HepG2 (cell line): ENCODE results near the gene ATP8B2. TPM values are rescaled to one million over a fixed set of nuclear protein-coding genes. Genes with fewer than 3 reads are reported as not detected.
A peak's percentile ranks its signal among the peaks of the same experiment; 100 is the strongest.

ENCODE experiments used
- IRF2 ChIP-seq: IDR thresholded peaks from 2 replicates; pipeline ENCODE4 v1.6.1; 2018; ENCODE audit warnings: missing genetic modification reagents, missing compliant biosample characterization
- JARID2 ChIP-seq: sonication (generic); formaldehyde crosslinking; IDR thresholded peaks from 2 replicates; pipeline ENCODE4 v1.8.1; 2023; ENCODE audit warnings: missing genetic modification reagents, inconsistent platforms; ENCODE audit not compliant: insufficient replicate concordance
- NFIC ChIP-seq: IDR thresholded peaks from 2 replicates; pipeline ENCODE4 v1.6.1; 2012; ENCODE audit warnings: mild to moderate bottlenecking, low read length, inconsistent platforms
- RFXANK ChIP-seq: IDR thresholded peaks from 2 replicates; pipeline ENCODE4 v1.6.1; 2016
- SAP130 ChIP-seq: IDR thresholded peaks from 2 replicates; pipeline ENCODE4 v1.6.1; 2016; ENCODE audit warnings: low read depth
- SMAD1 ChIP-seq: sonication (generic); formaldehyde crosslinking; IDR thresholded peaks from 2 replicates; pipeline ENCODE4 v1.4.0; 2020; ENCODE audit warnings: missing genetic modification reagents, low read depth, mild to moderate bottlenecking, borderline replicate concordance
- SMC3 ChIP-seq: IDR thresholded peaks from 2 replicates; pipeline ENCODE4 v1.6.1; 2011; ENCODE audit warnings: low read length, improper control_type of control experiment
- TBP ChIP-seq: sonication (generic); formaldehyde crosslinking; IDR thresholded peaks from 2 replicates; pipeline ENCODE4 v1.5.0; 2020; ENCODE audit warnings: missing genetic modification reagents
- TBX3 ChIP-seq: fragments of 450-650 bp; IDR thresholded peaks from 2 replicates; pipeline ENCODE4 v1.6.1; 2017; ENCODE audit warnings: antibody characterized with exemption, mild to moderate bottlenecking, inconsistent platforms, borderline replicate concordance
- ZFY ChIP-seq: sonication (generic); formaldehyde crosslinking; IDR thresholded peaks from 2 replicates; pipeline ENCODE4 v1.4.0; 2020; ENCODE audit warnings: missing genetic modification reagents
- ZMAT3 ChIP-seq: sonication (generic); formaldehyde crosslinking; conservative IDR thresholded peaks from 2 replicates; pipeline ENCODE4 v1.7.0; 2021; ENCODE audit warnings: missing genetic modification reagents
- ZNF30 ChIP-seq: sonication (generic); formaldehyde crosslinking; IDR thresholded peaks from 2 replicates; pipeline ENCODE4 v1.5.0; 2020; ENCODE audit warnings: mild to moderate bottlenecking, missing genetic modification reagents
- ZNF510 ChIP-seq: sonication (generic); formaldehyde crosslinking; IDR thresholded peaks from 2 replicates; pipeline ENCODE4 v1.4.0; 2020; ENCODE audit warnings: low read depth, mild to moderate bottlenecking, missing genetic modification reagents
- ZNF670 ChIP-seq: sonication (generic); formaldehyde crosslinking; IDR thresholded peaks from 2 replicates; pipeline ENCODE4 v1.8.0; 2022; ENCODE audit warnings: mild to moderate bottlenecking, missing genetic modification reagents, borderline replicate concordance
- ZNF720 ChIP-seq: sonication (generic); formaldehyde crosslinking; IDR thresholded peaks from 2 replicates; pipeline ENCODE4 v1.4.0; 2020; ENCODE audit warnings: missing genetic modification reagents
- polyA plus RNA-seq, 8 experiments: library from polyadenylated mRNA; depleted of rRNA in 3 of 8; stranded (reverse) in 7 of 8; unstranded in 1 of 8; fragments of >200 nt; fragmentation: Illumina TruSeq in 4 of 8; extraction: Trizol in 4 of 8; gene quantifications; 2 replicates each; pipeline versions ENCODE4 v1.2.1 to v1.2.3, GENCODE V29; 2011 to 2016; ENCODE audit warnings: low read depth in 4 of 8, missing spikeins in 1 of 8, mixed read lengths in 1 of 8; ENCODE audit not compliant: insufficient read depth in 1 of 8
- total RNA-seq, 5 experiments: library from RNA; depleted of rRNA; stranded (reverse); fragments of >200 nt; fragmentation: Illumina TruSeq; extraction: Trizol; gene quantifications; 2 replicates each; pipeline ENCODE4 v1.2.3, GENCODE V29; 2016; ENCODE audit warnings: low read depth in 1 of 5
- TF ChIP-seq, protein P1 (sequence below), 2 experiments: IDR thresholded peaks; 2 replicates each; pipeline ENCODE4 v1.6.1; 2011 to 2012; ENCODE audit warnings: low read length in 2 of 2, borderline replicate concordance in 1 of 2, low read depth in 1 of 2, mild to moderate bottlenecking in 1 of 2, moderate library complexity in 1 of 2
- TF ChIP-seq, protein P2 (sequence below): sonication (generic); formaldehyde crosslinking; IDR thresholded peaks from 2 replicates; pipeline ENCODE4 v1.9.0; 2022; ENCODE audit warnings: missing genetic modification reagents, mild to moderate bottlenecking, borderline replicate concordance
- TF ChIP-seq, protein P3 (sequence below): sonication (generic); formaldehyde crosslinking; IDR thresholded peaks from 2 replicates; pipeline ENCODE4 v1.8.0; 2022; ENCODE audit warnings: mild to moderate bottlenecking, missing genetic modification reagents, borderline replicate concordance
- TF ChIP-seq, protein P4 (sequence below): sonication (generic); formaldehyde crosslinking; IDR thresholded peaks from 2 replicates; pipeline ENCODE4 v1.8.0; 2022; ENCODE audit warnings: missing genetic modification reagents, low read depth, mild to moderate bottlenecking, borderline replicate concordance
- TF ChIP-seq, protein P5 (sequence below): sonication (generic); formaldehyde crosslinking; IDR thresholded peaks from 2 replicates; pipeline ENCODE4 v1.5.1; 2020; ENCODE audit warnings: mild to moderate bottlenecking, moderate library complexity, missing genetic modification reagents

ATP8B2 gene
- total and polyA plus RNA-seq, 2 of the 13 experiments (the other 11 are each of a cell fraction or from before 2014, with no cell fraction given): 20.4 to 39.3 TPM

DNA sequence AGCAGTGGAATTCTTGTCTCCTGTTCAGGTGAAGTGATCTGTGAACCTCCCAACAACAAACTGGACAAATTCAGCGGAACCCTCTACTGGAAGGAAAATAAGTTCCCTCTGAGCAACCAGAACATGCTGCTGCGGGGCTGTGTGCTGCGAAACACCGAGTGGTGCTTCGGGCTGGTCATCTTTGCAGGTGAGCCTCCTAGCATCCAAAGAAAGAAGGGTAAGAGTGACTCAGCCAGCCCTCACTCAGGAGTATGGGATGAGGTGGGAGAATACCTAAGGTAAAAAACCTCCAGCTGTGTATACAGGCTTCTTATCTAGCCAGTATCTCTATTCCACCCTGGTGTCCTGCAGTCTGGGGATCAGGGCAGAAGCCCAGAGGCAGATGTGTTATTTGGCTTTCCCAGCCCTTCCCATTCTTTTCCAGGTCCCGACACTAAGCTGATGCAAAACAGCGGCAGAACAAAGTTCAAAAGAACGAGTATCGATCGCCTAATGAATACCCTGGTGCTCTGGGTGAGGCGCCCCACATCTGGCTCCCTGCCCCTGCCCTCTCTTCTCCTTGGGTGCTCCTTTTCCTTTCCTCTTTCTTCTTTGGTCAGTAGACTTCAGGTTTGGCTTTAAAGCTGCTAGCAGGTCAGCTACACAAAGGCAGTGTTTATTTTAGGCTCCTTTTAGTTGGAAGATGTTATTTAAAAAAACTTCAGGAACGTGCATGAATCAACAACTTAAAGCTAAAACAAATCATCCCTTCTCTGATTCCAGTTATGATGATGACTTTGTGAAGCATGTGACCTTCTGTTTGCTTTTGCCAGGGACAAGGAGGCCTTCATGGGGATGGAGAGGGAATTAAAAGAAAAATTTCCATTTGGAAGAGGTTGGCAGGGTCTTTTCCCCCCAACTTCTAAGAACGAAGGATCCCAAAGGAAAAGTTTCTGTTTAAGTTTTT lies 9.0 kb downstream of the ATP8B2 start (continued):
- TF ChIP-seq, protein P1, sequence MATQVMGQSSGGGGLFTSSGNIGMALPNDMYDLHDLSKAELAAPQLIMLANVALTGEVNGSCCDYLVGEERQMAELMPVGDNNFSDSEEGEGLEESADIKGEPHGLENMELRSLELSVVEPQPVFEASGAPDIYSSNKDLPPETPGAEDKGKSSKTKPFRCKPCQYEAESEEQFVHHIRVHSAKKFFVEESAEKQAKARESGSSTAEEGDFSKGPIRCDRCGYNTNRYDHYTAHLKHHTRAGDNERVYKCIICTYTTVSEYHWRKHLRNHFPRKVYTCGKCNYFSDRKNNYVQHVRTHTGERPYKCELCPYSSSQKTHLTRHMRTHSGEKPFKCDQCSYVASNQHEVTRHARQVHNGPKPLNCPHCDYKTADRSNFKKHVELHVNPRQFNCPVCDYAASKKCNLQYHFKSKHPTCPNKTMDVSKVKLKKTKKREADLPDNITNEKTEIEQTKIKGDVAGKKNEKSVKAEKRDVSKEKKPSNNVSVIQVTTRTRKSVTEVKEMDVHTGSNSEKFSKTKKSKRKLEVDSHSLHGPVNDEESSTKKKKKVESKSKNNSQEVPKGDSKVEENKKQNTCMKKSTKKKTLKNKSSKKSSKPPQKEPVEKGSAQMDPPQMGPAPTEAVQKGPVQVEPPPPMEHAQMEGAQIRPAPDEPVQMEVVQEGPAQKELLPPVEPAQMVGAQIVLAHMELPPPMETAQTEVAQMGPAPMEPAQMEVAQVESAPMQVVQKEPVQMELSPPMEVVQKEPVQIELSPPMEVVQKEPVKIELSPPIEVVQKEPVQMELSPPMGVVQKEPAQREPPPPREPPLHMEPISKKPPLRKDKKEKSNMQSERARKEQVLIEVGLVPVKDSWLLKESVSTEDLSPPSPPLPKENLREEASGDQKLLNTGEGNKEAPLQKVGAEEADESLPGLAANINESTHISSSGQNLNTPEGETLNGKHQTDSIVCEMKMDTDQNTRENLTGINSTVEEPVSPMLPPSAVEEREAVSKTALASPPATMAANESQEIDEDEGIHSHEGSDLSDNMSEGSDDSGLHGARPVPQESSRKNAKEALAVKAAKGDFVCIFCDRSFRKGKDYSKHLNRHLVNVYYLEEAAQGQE (IDR thresholded peaks at IDR 0.05; ENCODE audit: borderline replicate concordance in 1 of 2, low read depth in 1 of 2, low read length in 2 of 2): no peak
- TF ChIP-seq, protein P2, sequence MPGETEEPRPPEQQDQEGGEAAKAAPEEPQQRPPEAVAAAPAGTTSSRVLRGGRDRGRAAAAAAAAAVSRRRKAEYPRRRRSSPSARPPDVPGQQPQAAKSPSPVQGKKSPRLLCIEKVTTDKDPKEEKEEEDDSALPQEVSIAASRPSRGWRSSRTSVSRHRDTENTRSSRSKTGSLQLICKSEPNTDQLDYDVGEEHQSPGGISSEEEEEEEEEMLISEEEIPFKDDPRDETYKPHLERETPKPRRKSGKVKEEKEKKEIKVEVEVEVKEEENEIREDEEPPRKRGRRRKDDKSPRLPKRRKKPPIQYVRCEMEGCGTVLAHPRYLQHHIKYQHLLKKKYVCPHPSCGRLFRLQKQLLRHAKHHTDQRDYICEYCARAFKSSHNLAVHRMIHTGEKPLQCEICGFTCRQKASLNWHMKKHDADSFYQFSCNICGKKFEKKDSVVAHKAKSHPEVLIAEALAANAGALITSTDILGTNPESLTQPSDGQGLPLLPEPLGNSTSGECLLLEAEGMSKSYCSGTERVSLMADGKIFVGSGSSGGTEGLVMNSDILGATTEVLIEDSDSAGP (CRISPR knock-in tag): 0 out of 2 replicates have a peak, but pooled peaks have one; percentile 5
- 0 out of 2 replicates have a peak, but pooled peaks have one; percentile 37 for TF ChIP-seq ZMAT3 (CRISPR knock-in tag)
- no peak; the same call in 1 of the 2 replicates for TF ChIP-seq ZNF670 (CRISPR knock-in tag)
- TF ChIP-seq SMC3: peak; percentile 15; the same call in 1 of the 2 replicates
- TF ChIP-seq SMAD1 (CRISPR knock-in tag): no peak
- TF ChIP-seq IRF2: no peak; the same call in 1 of the 2 replicates
- 0 out of 2 replicates have a peak, but pooled peaks have one; percentile 39 for TF ChIP-seq NFIC
- TF ChIP-seq ZFY: no peak; the same call in 1 of the 2 replicates
- peak; percentile 50 for TF ChIP-seq SAP130 (CRISPR knock-in tag)
- no peak for TF ChIP-seq TBP (CRISPR knock-in tag)
- TF ChIP-seq TBX3: no peak
- no peak for TF ChIP-seq JARID2 (CRISPR knock-in tag)
- TF ChIP-seq, protein P3, sequence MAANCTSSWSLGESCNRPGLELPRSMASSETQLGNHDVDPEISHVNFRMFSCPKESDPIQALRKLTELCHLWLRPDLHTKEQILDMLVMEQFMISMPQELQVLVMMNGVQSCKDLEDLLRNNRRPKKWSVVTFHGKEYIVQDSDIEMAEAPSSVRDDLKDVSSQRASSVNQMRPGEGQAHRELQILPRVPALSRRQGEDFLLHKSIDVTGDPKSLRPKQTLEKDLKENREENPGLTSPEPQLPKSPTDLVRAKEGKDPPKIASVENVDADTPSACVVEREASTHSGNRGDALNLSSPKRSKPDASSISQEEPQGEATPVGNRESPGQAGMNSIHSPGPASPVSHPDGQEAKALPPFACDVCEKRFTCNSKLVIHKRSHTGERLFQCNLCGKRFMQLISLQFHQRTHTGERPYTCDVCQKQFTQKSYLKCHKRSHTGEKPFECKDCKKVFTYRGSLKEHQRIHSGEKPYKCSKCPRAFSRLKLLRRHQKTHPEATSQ (CRISPR knock-in tag): no peak
- TF ChIP-seq, protein P4, sequence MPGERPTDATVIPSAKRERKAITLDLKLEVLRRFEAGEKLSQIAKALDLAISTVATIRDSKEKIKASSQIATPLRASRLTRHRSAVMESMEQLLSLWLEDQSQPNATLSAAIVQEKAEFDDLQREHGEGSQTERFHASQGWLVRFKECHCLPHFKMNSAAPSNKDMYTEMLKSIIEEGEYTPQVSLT (CRISPR knock-in tag): no peak
- TF ChIP-seq, protein P5, sequence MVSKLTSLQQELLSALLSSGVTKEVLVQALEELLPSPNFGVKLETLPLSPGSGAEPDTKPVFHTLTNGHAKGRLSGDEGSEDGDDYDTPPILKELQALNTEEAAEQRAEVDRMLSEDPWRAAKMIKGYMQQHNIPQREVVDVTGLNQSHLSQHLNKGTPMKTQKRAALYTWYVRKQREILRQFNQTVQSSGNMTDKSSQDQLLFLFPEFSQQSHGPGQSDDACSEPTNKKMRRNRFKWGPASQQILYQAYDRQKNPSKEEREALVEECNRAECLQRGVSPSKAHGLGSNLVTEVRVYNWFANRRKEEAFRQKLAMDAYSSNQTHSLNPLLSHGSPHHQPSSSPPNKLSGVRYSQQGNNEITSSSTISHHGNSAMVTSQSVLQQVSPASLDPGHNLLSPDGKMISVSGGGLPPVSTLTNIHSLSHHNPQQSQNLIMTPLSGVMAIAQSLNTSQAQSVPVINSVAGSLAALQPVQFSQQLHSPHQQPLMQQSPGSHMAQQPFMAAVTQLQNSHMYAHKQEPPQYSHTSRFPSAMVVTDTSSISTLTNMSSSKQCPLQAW (CRISPR knock-in tag): no peak
- no peak for TF ChIP-seq ZNF510 (CRISPR knock-in tag)
- TF ChIP-seq ZNF720 (CRISPR knock-in tag): no peak
- TF ChIP-seq ZNF30 (CRISPR knock-in tag): no peak
- TF ChIP-seq RFXANK (CRISPR knock-in tag): no peak
